ENCODE results near the gene WDPCP. TPM values are rescaled to one million over a fixed set of nuclear protein-coding genes. Genes with fewer than 3 reads are reported as not detected.

Gene WDPCP
- total RNA-seq, 4 donors from 2014 or later = 7.8 to 23.7 (median 10.7) TPM

DNA sequence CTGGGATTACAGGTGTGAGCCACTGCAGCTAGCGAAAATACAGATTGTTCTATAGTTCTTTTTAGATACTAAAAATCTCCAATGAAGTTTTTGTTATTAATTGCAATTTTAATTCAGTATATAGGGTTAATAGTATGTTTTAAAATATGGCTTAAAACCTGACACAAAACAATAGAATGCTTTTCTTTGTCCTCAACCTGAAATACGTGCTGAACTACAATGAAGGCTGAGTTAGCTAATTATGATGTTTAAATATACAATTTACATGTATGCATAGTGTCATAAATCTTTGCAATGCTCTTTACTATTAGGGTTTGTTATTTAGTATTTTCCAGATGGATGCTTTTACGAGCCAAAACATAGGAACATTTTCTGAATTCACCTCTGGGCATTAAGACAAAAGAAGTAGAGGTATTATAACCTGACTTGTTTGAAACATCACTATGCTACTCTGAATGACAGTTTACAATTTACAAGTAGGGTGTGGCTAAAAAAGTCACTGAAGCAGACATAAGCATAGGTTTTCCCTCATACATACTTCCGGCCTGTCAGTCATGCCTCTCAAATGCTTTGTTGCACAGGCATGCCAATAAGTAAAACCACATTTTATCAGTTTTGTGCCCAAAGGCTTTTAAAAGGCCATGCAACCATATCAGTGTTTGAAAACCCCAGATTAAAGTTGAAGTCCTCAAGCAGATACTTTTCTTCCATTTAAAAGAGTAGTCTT lies 369.3 kb downstream of the WDPCP start:
- intact Hi-C loops (cut with DNase I) = no loop called here
- H3K27me3 ChIP-seq = no peaks in the 10 kb centered on the region
- 93% methylated on average over 4 of the region's 4 CpGs for WGBS

DNA sequence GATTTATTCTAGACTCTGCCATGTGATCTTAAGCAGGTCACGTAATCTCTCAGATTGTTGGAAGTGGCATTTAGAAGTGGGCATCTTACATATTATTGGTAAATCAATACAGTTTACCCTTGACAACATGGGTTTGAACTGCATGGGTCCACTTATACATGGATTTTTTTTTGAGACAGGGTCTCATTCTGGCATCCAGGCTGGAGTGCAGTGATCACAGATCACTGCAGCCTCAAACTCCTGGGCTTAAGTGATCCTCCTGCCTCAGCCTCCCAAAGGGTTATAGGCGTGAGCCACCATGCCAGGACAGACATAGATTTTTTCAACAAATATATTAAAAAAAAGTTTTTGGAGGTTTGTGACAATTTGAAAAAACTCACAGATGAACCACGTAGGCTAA lies 393.0 kb downstream of the WDPCP start:
- H3K4me1 ChIP-seq = no peaks in the 10 kb centered on the region
- no peaks in the 10 kb centered on the region for H3K36me3 ChIP-seq
- DNase-seq (ENCODE audit: extremely low spot score) = no peak
- intact Hi-C loops (cut with DNase I) = no loop called here
- no peaks in the 10 kb centered on the region for H3K9me3 ChIP-seq
- WGBS = 95% methylated on average over 3 of the region's 3 CpGs
- H3K27me3 ChIP-seq = no peaks in the 10 kb centered on the region
- TF ChIP-seq POLR2A (IDR thresholded peaks at IDR 0.05; ENCODE audit: low read depth) (no peak), POLR2AphosphoS5 (IDR thresholded peaks at IDR 0.05) (no peak), EP300 (IDR thresholded peaks at IDR 0.05) (no peak)
- TF ChIP-seq, protein P1, sequence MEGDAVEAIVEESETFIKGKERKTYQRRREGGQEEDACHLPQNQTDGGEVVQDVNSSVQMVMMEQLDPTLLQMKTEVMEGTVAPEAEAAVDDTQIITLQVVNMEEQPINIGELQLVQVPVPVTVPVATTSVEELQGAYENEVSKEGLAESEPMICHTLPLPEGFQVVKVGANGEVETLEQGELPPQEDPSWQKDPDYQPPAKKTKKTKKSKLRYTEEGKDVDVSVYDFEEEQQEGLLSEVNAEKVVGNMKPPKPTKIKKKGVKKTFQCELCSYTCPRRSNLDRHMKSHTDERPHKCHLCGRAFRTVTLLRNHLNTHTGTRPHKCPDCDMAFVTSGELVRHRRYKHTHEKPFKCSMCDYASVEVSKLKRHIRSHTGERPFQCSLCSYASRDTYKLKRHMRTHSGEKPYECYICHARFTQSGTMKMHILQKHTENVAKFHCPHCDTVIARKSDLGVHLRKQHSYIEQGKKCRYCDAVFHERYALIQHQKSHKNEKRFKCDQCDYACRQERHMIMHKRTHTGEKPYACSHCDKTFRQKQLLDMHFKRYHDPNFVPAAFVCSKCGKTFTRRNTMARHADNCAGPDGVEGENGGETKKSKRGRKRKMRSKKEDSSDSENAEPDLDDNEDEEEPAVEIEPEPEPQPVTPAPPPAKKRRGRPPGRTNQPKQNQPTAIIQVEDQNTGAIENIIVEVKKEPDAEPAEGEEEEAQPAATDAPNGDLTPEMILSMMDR (IDR thresholded peaks at IDR 0.05) = no peak
- no peak overlapping the region for H3K4me3 ChIP-seq
- H3K27ac ChIP-seq (replicated peaks in 1 of 4) = no peak overlapping the region

More for the DNA sequence above, 369.3 kb downstream of the WDPCP start:
- Histone ChIP-seq H3K36me3 (no peaks in the 10 kb centered on the region), H3K4me3 (no peak overlapping the region), H3K4me1 (no peaks in the 10 kb centered on the region), H3K27ac (replicated peaks in 1 of 4) (no peak overlapping the region), H3K9me3 (peaks cover 0 to 4% (median 0%) of the 10 kb centered on the region in 4 donors)
- TF ChIP-seq EP300 (IDR thresholded peaks at IDR 0.05) (no peak), POLR2AphosphoS5 (IDR thresholded peaks at IDR 0.05) (no peak), POLR2A (IDR thresholded peaks at IDR 0.05; ENCODE audit: low read depth) (no peak)
- TF ChIP-seq, protein P1 (IDR thresholded peaks at IDR 0.05) = no peak
- DNase-seq (ENCODE audit: extremely low spot score) = no peak

DNA sequence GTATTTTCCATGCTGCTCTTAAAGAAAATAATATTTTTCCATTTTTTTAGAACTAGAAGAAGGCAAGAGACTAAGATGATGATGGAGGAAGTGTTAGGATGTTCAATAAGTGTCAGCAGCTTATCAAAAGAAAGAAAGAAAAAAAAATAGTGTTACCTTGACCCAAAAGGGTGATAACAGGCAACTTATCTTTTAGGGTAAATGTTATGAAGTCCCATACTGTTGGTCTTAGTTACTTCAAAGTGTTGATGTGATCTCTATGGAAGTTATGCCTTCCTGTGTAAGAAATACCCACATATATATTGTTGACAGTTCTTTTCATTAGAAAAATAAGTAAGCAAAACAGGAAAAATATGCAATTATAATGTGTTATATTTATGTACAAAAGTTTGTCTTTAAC lies 394.1 kb downstream of the WDPCP start:
- no peaks in the 10 kb centered on the region for H3K4me1 ChIP-seq

DNA sequence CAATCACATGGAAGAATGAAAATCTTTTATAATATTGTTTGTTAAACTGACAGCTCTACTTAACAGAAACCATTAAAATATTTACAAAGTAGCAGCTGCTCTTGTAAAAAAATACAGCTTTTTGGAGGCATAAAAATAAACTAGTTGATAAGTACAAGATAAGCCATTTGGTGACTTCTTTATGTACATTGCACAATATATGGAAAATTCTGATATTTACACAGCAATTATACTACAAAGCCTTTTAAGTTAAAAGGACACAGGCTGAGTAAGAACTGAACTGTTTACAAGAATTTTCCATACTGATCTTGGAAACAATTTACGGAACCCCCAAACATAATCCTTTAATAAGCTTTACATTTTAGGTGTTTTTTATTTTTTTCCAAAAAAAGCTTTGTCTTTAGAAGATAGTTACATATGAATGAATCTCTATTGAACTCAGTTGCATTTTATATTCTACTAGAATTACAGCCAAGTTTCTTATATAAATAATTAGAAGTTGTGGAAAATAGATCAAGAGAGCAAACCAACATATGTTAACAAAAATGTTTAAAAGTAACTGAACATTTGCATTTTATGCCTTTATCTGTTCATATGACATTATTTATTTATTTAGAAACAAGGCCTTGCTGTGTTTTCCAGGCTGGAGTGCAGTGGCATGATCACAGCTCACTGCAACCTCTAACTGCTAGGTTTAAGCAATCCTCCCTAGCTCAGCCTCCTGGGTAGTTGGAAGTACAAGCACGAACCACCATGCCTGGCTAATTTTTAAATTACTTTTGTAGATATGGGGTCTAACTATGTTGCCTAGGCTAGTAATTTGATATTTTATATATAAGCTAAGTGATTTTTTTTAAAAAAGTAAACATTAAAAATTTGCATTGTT lies 395.1 kb downstream of the WDPCP start:
- no peak for DNase-seq (ENCODE audit: extremely low spot score)
- 86% methylated on average over 2 of the region's 2 CpGs for WGBS
- H3K4me1 ChIP-seq = no peaks in the 10 kb centered on the region
- H3K9me3 ChIP-seq = no peaks in the 10 kb centered on the region
- intact Hi-C loops (cut with DNase I) = no loop called here
- no peaks in the 10 kb centered on the region for H3K36me3 ChIP-seq
- H3K27ac ChIP-seq (replicated peaks in 1 of 4) = no peak overlapping the region
- no peak overlapping the region for H3K4me3 ChIP-seq
- no peak for TF ChIP-seq POLR2A (IDR thresholded peaks at IDR 0.05; ENCODE audit: low read depth)
- TF ChIP-seq POLR2AphosphoS5 (IDR thresholded peaks at IDR 0.05) = no peak
- TF ChIP-seq, protein P1 (IDR thresholded peaks at IDR 0.05) = no peak
- TF ChIP-seq EP300 (IDR thresholded peaks at IDR 0.05) = no peak
- no peaks in the 10 kb centered on the region for H3K27me3 ChIP-seq

More for the DNA sequence above, 394.1 kb downstream of the WDPCP start:
- DNase-seq (ENCODE audit: extremely low spot score) = no peak
- intact Hi-C loops (cut with DNase I) = no loop called here
- H3K36me3 ChIP-seq = no peaks in the 10 kb centered on the region
- H3K9me3 ChIP-seq = no peaks in the 10 kb centered on the region
- H3K4me3 ChIP-seq = no peak overlapping the region
- H3K27ac ChIP-seq (replicated peaks in 1 of 4) = no peak overlapping the region
- no peaks in the 10 kb centered on the region for H3K27me3 ChIP-seq
- no peak for TF ChIP-seq EP300 (IDR thresholded peaks at IDR 0.05)
- TF ChIP-seq, protein P1 (IDR thresholded peaks at IDR 0.05) = no peak
- no peak for TF ChIP-seq POLR2AphosphoS5 (IDR thresholded peaks at IDR 0.05)
- TF ChIP-seq POLR2A (IDR thresholded peaks at IDR 0.05; ENCODE audit: low read depth) = no peak

All from esophagus muscularis mucosa (tissue), 4 donors.